UCSD-AML1 (cell line): ENCODE data around the gene TACR2.

Experiments
- DNase-seq: peaks from one replicate; lab custom pipeline; 2025; ENCODE audit not compliant: unreplicated experiment; lab: John Stamatoyannopoulos, UW

The TACR2 gene

DNA sequence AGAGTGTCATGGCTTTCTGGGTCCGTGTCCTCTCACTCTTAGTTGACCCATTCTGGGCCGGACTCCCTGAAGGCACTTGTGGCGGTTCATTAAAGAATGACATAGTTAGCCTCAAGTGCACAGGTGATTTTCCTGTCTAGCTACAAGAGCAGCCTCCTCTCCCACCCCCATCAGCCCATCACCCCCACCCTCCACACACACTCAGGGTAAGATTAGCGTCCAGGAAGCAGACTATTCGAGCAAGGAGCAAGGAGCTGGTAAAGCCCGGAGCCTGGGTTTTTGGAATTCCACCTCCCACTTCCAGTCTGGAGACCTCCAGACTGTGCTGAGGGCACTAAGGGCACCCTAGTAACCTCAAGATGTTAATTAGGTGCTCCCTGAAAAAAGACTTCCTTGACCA is 39.5 kb downstream of the TACR2 start:
- DNase-seq: no peak

DNA sequence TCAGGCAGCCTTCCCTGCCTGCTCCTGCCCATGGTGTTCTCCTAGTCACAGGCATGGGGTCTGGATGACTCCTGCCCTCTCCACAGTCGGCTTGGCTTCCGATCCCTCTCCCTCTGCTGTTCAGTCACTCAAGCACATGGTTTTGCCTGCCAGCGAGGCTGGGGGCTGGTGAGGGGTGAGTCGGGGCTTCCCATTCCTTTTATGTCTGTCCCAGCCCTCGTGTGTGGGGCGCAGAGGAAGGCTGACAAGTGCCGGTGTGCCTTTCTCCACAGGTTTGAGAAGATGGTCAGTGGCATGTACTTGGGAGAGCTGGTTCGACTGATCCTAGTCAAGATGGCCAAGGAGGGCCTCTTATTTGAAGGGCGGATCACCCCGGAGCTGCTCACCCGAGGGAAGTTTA is 40.1 kb downstream of the TACR2 start:
- DNase-seq: no peak

DNA sequence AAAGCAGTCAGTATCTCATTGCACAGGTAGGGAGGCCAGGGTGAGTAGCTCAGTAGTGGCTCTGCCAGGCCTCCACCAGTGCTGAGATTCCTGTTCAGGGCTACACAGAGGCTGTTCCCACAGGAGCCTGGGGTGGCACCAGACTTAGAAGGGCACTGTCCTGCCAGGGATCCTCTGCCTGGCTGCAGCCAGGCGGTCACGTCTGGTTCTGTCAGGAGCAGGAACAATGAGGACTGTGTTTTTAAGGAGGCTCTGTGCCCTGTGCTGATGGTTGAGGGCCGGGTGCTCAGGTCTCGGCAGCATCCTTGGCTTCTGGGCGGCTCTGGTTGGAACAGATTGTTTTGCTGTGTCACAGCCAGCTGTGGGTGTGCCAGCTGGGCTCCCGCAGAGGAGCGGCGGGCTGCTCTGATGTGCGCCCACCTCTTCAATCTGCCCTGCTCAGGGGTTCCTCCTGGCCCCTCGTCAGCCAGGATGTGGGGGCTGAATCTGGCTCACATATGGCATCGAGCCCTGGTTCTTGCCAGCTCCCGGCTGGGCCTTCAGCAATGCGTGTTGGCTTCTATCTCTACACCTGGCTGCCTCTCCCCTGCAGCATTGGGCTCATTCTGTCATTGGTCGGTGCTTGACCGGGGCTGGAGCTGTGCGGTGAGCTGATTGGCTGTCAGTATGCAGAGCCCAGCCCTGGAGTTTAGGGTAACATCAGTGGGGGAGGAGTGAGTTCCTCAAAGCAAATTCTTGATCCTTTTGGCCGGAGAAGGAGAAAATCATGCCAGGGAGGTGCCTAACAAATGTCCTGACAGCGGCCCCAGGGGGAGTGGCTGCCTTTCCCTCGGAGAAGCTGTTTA is 41.2 kb downstream of the TACR2 start:
- no peak for DNase-seq

DNA sequence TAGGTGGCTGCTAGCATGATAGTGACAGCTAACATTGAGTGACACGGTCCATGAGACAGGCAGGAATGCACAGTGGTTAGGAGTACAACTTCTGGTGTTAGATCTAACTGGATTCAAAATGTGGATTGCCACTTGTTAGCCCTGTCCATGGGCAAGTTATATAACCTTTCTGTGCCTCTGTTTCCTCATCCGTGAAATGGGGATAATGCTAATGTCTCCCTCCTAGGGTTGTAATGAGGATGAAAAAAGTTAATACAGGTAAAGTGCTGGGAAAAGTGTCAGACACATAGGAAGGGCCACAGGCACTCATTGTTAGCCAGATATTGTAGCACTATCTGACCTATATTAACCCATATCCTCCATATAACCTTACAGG is 41.8 kb downstream of the TACR2 start:
- DNase-seq: no peak

DNA sequence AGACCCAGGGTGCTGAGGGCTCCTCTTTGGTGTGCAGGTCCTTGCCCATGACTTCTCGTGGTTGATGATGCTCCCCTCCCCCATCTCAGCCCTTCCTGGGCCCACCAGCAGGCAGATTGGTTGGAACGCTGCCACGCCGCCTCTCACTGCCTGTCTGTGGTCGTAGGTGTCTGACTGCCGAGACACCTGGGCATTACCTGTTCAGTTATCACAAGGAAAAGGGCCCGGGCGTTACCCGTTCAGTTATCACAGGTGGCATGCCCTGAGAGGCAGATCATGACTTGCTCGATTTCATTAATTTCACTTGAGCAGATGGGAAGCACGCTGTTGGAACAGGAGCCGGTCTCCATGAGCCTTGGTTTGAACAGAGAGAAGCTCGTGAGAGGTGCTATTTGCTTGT is 42.5 kb downstream of the TACR2 start:
- no peak for DNase-seq

DNA sequence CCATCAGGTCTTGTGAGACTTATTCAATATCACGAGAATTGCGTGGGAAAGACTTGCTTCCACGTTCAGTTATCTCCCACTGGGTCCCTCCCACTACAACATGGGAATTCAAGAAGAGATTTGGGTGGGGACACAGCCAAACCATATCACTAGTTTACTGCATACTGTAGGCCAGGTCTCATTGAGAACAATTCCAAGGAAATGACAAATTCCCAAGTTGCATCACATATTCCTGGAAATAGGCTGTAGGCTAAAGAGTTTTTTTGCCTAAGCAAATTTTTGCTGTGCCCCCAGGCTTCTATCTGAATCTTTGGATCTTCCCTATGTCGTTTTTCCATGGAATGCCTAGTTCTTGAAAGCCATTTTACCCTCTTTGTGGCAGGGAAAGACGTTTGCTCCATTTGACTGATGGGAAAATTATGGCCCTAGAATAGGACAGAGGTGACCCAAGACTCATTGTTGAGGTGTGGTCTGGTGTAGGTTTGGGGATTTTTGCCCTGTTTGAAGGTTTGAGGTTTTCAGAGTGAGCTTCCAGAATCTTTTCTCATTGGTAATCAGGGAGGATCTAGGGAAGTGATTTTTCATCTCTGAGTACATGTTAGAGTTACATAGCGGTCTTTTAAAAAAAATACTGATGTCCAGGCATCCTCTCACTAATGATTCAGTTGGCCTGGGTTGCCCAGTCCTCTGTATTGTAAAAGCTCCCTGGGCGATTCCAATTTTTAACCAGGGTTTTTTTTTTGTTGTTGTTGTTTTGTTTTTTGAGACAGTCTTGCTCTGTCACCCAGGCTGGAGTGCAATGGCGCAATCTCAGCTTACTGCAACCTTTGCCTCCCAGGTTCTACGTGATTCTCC is 44.4 kb downstream of the TACR2 start:
- DNase-seq: no peak

DNA sequence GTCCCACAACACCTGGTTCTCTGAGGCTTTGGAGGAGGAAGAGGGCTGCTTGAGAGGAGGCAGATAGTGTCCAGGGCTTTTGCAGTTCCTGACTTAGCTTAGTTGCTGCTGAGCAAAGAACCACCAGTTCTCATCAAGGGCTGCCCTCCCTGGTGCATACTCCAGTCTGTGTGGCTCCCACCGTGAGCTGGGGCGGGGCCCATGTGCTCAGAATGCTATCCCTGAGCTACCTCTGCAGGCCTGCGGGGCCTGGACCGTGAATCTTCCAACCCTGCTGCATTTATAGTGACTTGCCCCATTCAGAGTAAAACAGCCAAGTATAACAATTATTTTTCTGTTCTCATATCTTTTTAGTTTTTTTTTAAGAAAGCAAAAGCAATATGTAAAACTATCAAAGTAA is 49.2 kb downstream of the TACR2 start:
- no peak for DNase-seq

DNA sequence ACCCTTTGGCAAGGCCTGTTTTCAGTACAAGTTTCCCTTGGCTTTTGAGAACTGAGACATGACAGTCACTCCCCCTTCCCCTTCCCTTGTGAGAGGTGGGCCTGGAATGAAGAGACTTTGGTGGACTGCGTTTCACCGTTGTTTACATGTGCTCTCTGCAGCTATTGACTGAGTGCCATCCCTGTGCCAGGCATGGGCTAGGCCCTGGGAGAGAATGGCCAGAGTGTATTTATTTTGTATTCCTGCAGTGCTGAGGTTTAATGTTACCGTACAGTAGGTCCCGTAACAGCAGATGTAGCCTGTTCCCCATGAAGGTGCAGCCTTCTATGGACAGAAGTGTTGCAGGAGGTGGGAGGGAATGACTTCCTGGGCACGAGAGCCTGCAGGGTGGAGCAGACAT is 50.0 kb downstream of the TACR2 start:
- no peak for DNase-seq

DNA sequence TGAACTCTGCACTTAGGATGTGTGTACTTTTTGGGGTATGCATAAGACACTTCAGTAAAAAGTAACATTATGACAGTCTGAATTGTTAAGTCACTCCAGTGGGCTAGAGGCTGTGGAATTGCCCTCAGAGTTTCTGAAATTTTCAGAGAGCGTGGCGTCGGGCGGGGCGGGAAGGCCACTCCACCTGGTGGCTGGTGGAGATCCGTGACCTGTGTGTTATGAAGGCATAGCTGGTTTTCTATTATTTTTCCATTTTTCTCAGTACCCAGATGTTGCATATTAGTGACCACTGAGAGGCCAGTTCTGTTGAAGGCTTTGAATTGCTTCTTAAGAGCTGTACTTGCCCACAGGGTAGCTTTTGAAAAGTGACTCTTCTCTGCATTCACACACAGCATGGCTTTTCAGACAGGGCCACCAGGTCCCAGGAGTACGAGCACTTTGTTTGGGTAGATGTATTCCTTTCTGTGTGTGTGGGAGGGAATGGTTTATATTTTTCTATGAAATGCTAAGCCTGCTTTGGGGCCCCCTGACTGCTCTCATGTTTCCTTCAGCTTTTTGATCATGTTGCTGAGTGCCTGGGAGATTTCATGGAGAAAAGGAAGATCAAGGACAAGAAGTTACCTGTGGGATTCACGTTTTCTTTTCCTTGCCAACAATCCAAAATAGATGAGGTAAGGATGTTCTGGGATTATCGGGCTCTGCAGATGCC is 52.3 kb downstream of the TACR2 start:
- DNase-seq: no peak

DNA sequence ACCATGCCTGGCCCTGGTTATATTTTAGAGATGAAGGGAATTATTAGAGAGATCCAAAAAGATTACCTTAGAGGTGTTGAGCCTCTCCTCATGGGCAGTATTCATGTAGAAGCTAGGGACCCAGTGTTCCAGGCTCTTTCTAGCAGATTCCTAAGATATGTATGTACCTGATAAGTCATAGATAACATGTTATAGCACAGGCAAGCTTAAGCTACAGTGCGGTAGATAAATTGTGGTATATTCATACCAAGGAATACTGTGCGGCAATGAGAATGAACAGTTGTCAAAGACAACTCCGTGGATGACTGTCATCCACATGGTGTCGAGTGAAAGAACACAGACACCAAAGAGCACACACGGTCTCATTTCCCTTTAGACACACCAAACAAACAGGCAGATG is 53.1 kb downstream of the TACR2 start:
- DNase-seq: no peak

DNA sequence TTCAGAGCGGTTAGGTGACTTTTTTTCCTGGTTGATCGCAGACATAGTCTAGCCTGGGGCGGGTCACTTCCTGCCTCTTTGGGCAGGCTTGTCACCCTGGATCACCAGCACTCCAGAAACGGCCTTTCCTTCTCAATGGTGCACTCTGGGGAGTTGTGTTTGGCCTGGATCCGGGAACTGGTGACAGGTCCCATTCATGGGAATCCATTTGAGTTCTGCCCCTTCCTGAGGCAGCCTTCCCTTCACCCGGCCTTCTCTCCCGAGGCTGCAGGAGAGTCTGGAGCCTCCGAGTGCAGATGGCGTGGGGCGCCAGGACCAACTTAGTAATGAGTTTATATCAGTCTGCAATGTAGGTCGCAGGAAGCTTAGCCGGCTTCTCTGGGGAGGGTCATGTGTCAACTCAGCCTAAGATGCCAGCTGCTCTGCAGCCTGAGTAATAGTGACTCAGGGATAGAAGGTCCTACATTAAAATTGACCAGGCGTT is 54.2 kb downstream of the TACR2 start:
- no peak for DNase-seq

DNA sequence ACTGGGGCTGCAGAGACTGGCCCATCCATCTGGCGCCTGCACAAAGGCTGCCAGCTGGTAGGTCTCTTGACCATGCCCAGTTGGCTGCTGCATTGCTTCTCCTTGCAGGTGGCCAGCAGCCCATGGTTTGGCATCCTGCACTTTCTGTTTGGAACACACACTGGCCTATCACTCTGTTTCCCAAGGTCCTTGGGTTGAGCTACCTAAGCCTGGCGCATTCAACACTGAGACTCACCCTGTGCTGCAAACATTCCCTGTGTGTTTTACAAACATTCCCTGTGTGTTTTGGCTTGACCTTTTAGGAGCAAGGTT is 55.5 kb downstream of the TACR2 start:
- no peak for DNase-seq

DNA sequence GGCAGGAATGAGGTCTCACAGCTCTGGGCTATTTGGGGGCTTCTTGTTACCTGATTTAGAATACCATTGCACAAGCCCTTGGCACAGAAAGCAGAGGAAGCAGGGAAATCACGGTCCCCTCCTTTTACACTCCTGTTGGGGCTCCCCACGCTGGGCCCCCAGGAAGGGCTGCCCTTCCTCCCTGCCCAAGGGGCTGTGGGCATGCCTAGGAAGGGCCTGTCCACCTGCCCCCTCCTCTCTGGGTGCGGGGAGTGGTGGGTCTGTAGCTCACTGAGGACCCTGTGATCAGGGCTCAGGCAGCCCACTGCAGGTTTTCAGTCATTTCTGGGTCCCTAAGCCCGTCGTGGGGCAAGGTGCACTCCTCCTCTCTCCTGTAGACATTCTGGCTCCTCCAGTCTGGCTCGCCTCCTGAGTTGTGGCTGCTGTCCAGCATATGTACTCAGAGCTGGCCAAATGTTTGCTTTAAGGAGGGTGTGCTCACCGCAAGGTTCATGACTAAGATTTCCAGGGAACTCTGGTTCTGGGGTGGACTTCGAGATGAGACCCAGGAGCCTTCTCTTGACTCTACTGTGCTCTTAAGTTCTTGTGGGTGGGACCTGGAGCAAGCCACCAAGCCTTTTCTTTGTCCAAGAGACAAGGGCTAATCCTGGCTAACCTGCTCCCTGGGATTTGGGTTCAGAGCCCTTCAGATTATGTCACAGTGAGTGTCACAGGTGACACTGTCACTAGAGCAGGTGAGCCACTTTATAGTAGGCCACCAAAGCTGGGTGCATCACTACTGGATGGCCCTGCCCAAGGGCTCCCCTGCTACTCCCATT is 56.0 kb downstream of the TACR2 start:
- DNase-seq: no peak

DNA sequence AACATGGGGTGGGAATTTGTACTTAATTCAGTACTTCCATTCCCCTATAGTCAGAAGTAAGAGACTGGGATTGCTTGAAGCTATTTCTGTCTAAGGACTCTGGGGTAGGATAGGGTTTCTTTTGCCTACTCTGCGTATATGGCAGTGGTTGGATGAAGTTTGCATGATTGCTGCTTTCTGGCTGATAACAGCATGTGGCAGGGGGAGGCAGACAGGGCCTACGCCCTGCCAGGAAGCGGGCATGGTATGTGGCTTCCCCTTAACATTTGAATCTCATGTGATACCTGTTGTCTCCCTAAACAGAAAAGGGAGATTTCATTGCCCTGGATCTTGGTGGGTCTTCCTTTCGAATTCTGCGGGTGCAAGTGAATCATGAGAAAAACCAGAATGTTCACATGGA is 57.1 kb downstream of the TACR2 start:
- no peak for DNase-seq

DNA sequence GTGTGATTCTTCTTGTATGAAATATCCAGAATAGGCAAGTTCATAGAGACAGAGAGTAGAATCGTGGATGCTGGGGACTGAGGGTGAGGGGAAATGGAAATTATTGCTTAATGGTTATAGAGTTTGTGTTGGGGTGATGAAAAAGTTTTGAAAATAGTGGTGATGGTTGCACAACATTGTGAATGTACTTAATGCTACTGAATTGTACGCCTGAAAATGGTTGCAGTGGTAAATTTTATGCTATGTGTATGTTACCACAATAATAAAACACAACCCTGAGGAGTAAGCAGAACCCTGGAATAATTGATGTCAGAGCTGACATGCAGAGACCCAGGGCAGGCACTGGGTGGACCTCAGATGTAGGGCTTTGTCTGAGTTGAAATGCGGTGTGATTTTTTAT is 57.6 kb downstream of the TACR2 start:
- DNase-seq: no peak

DNA sequence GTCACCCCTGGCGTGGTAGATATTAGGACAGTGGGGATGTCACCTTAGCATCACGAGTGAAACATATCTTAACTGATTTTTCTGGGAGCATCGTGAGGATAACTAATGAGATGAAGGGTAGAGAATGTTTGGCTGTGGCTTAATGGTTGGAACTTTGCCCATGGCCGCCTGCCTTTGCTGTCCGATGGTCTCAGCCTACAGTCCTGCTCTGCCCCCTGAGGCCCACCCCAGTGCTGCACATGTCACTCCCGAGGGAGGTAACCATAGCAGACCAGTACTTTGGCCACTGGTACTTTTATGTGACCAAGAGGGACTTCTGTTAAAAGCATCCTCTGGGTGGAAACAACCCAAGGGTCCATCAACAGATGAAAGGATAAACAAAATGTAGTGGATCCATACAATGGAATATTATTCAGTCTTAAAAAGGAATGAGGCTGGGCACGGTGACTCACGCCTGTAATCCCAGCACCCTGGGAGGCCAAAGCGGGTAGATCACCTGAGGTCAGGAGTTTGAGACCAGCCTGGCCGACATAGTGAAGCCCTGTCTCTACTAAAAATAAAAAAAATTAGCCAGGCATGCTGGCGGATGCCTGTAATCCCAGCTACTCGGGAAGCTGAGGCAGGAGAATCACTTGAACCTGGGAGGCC is 58.4 kb downstream of the TACR2 start:
- DNase-seq: no peak

DNA sequence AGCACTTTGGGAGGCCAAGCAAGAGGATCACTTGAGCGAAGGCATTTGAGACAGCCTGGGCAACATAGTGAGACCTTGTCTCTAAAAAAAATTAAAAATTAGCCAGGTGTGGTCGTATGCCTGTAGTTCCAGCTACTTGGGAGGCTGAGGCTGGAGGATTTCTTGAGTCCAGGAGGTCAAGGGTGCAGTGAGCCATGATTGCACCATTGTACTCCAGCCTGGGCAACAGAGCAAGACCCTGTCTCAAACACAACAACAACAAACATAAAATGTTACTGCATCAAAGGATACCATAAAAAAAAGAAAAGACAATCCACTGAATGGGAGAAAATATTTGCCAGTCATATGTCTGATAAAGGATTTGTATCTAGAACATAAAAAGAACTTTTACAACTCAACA is 60.5 kb downstream of the TACR2 start:
- DNase-seq: no peak

DNA sequence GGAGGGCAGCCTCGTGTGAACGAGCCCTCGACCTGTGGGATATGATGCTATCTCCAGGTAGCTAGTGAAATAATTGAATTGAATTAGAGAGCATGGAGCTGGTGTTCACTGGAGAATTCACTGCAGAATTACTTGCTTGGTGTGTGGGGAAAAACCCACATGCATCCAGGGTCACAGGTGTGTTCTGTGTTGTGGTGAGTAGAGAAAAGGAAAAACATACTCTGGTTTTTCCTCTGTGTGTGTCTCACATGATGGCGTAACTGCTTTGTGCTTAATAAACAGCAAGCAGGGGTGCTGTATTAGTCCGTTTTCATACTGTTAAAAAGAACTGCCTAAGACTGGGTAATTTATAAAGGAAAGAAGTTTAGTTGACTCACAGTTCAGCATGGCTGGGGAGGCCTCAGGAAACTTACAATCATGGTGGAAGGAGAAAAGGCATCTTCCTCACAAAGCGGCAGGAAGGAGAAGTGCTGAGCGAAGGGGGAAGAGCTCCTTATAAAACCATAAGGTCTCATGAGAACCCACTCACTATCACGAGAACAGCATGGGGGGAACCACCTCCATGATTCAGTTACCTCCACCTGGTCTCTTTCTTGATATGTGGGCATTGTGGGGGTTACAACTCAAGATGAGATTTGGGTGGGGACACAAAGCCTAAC is 62.6 kb downstream of the TACR2 start:
- no peak for DNase-seq
